Ovary (tissue), 3 donors: ENCODE measurements around the gene TPST1.

Source experiments
- CTCF ChIP-seq, 3 donors: fragments of 450-650 bp in 2 of 3; fragments of 200-600 bp in 1 of 3; IDR thresholded peaks; one replicate each; pipeline versions ENCODE4 v1.5.1 to v1.8.0; 2016 to 2022; ENCODE audit warnings: antibody characterized with exemption in 3 of 3, mild to moderate bottlenecking in 1 of 3
- POLR2A ChIP-seq: fragments of 450-650 bp; IDR thresholded peaks from one replicate; pipeline ENCODE4 v1.6.1; 2017; ENCODE audit warnings: antibody characterized with exemption, mild to moderate bottlenecking, moderate library complexity
- donor health status: DM: no; HTN: no; CAD: no.

- TF ChIP-seq POLR2A = no peak
- TF ChIP-seq CTCF (IDR thresholded peaks at IDR 0.05) = no peak
Measured at GRCh38 chr7:66356277-66356721, 151.2 kb downstream of the TPST1 start.
